Skeletal muscle cell (primary cell): Measurements from ENCODE around the gene ZNF682.
"Not testable (repeated sequence)": the region's sequence is repeated elsewhere in the genome, so short reads cannot be mapped to it uniquely, and the experiment has no call there.

Experiments
- DNase-seq: peaks from one replicate; pipeline ENCODE4 v3.0.0-alpha.2; 2010; ENCODE audit warnings: low read depth
- H3K4me3 ChIP-seq: 2 replicates; pipeline ENCODE4 v1.5.1; 2011; ENCODE audit warnings: low read depth, mild to moderate bottlenecking, control low read depth, low read length, moderate library complexity

Gene ZNF682

DNA sequence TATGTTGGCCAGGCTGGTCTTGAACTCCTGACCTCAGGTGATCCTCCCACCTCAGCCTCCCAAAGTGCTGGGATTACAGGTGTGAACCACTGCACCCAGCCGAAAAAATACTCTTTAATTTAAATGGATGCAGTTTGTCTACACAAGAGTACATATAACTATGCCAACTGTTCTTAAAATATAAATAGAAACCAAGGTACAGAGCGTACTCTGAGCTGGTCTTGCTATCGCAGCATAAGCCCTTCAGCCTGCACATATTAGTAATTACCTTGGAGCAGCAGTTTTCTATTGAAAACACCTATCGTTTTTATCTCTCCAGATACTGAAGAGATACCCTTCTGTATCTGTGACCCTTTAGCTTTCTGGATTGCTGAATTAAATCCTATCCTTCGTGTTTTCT lies 3.4 kb downstream of the ZNF682 start:
- H3K4me3 ChIP-seq, result no peak overlapping the region
- no peak for DNase-seq

DNA sequence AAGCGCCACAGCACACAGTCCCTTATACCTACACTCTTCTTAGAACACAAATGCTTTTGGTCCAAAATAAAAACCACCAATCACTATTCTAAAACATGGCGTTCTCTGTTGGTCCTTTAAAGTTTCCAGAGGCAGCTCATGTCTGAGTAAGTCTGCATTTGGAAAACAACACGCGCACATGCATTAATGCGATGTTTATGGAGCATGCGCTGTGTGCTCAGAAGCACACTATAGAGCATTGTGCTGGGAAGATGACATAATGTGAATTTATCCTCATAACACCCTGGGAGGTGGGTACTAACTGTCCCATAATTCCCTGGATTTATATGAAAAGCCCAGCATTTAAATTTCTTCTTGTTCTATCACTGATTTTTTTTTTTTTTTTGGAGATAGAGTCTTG lies 10.7 kb downstream of the ZNF682 start:
- DNase-seq, result no peak
- no peak overlapping the region for H3K4me3 ChIP-seq

DNA sequence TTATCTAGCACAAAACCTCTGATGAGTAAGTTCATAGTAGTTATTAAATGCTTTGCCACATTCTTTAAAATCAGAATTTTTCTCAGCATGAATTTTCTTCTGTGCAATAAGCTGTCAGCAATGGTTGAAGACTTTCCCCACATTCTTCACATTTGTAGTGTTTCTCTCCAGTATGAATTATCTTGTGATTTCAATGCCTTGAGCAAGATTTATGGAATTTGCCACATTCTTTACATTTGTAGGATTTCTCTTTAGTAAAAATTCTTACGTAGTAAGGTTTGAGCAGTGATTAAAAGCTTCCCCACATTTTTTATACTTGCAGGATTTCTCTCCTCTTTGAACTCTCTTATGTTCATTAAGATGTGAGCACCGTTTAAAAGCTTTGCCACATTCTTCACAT lies 33.6 kb downstream of the ZNF682 start:
- no peak overlapping the region for H3K4me3 ChIP-seq
- no peak for DNase-seq

DNA sequence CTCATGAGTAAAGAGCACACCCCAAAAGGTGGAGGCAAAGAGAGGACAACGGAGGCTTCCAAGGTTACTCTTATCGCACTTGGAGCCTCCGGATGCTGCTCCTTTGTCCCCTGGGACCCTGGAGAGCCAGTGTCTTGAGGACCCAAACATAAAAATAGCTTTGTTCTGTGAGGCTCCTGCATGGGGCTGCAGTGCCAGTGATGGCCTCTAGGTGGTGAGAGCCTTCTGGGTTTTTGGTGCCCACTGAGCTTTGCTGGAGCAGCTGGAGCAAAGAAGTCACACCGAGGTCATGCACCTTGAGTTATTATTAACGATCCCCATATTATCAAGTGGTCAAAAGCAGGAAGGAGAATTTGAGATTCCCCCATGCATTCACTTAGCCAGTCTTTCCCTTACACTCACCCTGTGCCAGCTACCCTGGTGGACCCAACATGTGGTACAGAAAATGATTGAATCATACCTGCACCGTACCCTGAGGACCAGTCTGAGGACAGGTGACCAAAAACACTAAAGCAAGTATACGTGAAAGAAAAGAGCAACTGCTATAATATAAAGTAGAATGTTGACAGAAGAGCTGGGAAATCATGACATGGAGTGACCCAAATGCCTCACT lies 41.5 kb downstream of the ZNF682 start:
- H3K4me3 ChIP-seq, result no peak overlapping the region
- no peak for DNase-seq

DNA sequence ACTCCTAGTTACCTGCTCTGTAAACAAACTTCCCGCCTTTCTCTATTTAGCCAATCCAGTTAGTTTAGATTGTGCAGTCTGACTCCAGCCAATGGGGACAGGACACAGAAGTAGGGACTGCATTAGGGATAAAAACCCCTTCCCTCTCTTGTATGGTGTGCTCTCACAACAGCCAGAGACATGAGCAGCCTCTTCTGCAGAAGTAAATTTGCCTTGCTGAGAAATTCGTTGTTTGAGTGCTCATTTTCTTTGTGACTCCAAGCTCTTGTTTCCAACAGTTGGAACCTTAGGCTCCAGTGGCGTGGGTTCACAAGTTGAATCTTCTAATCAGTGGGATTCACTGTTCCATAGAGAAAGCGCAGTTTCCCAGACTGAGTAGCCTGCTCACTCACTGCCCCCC lies 72.4 kb downstream of the ZNF682 start:
- no peak for DNase-seq
- H3K4me3 ChIP-seq, result no peak overlapping the region

DNA sequence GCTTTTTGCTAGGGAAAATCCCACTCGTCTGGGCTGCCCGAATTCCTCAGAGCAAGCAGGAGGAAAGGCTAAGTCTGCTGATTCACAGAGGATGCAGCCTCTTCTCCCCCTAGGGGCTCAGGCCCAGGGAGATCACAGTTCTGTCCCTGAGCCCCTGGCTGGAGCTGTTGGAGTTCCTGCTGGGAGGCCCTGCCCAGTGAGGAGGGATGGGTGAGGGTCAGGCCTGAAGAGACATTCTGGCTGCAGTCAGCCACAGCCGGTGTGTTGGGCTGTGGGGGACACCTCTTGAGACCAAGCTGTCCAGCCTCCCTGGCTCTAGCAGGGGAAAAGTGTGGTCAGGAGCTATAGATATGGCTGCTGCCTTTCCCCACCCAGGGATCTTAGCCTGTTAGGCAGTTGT lies 73.2 kb downstream of the ZNF682 start:
- DNase-seq, H3K4me3 ChIP-seq: not testable (repeated sequence)

DNA sequence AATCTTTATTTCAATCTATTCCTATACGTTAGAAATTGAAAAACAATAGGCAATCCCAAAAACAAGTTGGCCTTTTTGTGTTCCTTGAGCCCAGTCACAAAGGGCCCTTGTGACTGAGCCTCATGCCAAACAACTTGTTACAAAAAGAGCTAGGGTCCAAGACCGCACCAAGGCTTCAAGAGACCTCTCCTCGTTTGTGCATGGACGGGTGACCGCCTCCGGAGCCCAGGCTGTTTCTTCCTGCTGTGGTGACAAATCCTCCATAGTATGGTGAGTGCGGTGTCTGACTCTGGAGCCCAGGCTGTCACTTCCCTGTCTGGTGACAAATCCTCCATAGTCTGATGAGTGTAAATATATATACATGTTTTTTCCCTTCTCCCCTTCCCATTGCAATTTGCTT lies 74.9 kb downstream of the ZNF682 start:
- no peak for DNase-seq
- H3K4me3 ChIP-seq, result no peak overlapping the region

DNA sequence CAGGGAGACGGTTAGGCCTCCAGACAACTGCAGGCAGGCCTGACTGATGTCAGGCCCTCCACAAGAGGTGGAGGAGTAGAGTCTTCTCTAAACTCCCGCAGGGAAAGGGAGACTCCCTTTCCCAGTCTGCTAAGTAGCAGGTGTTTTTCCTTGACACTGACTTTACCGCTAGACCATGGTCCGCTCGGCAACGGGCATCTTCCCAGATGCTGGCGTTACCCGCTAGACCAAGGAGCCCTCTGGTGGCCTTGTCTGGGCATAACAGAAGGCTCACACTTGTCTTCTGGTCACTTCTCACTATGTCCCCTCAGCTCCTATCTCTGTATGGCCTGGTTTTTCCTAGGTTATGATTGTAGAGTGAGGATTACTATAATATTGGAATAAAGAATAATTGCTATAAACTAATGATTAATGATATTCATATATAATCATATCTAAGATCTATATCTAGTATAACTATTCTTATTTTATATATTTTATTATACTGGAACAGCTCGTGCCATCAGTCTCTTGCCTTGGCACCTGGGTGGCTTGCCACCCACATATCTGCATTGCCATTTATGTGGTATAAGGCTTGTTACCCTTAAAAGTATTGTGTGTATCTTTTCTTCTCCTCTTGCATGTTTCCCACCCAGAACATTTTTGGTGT lies 80.0 kb downstream of the ZNF682 start:
- peak; percentile 5 for DNase-seq
- not testable (repeated sequence) for H3K4me3 ChIP-seq

DNA sequence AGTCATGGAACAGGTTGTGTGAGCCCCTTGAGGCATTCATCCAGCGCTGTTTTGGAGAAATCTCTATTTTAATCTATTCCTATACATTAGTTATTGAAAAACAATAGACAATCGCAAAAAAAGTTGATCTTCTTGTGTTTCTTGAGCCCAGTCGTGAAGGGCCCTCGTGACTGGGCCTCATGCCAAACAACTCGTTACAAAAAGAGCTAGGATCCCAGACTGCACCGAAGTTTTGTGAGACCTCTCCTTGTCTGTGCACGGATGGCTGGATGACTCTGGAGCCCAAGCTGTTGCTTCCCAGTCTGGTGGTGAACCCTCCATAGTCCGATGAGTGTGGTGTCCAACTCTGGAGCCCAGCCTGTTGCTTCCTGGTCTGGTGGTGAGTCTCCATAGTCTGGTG lies 81.5 kb downstream of the ZNF682 start:
- not testable (repeated sequence) for H3K4me3 ChIP-seq, DNase-seq

DNA sequence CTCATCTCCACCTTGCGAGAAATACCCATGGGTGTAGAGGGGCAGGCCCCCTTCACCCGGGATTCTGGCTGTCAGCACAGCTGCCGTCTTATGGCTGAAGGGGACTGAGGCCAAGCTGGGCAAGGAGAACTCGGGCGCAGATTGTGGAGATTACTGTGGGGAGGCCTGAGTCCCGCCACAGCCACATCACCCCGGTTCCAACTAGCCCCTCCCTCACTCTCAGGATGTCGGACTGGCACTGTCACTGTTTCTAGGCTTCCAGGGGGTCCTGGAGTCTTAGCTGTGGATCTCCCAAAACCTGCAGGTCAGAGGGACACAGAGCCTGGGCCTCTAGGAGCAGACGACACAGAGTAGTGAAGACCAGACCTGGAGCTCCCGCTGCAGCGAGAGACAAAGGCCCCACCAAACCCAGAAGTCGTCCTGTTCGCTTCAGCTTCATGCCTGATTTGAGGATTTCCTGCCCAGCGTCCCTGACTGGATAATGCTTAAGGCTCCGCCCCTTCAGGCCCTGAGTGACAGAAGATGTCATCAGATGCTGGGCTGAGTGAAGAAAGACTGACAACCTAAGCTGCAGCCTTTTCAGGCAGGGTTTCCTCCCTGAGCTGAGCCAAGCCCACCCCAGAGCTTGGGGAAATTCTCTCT lies 82.8 kb downstream of the ZNF682 start:
- no peak overlapping the region for H3K4me3 ChIP-seq

DNA sequence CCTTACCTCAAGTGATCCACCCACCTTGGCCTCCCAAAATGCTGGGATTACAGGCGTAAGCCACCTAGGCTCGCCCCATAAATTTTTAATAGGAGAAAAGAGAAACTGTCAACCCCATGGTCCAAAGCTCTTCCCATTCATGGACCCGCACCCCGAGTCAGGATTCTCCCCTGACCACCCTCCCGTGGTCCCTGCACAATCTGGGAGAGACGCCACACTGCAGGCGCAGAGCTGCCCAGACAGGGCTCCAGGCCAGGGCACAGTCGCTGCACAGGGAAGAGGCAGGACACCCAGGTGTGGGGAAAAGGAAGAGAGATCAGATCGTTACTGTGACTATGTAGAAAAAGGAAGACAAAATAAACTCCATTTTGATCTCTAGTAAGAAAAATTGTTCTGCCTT lies 84.1 kb downstream of the ZNF682 start:
- no peak for DNase-seq

More for the DNA sequence above, 82.8 kb downstream of the ZNF682 start:
- DNase-seq, result no peak

More for the DNA sequence above, 84.1 kb downstream of the ZNF682 start:
- H3K4me3 ChIP-seq, result no peak overlapping the region
